Inflammatory macrophage treated with lipopolysaccharide for 4 hours (primary cell): Measurements from ENCODE around the gene RETN.

Source experiments
- DNase-seq: peaks from one replicate; pipeline ENCODE4 v3.0.0-alpha.2; 2020

Gene RETN

DNA sequence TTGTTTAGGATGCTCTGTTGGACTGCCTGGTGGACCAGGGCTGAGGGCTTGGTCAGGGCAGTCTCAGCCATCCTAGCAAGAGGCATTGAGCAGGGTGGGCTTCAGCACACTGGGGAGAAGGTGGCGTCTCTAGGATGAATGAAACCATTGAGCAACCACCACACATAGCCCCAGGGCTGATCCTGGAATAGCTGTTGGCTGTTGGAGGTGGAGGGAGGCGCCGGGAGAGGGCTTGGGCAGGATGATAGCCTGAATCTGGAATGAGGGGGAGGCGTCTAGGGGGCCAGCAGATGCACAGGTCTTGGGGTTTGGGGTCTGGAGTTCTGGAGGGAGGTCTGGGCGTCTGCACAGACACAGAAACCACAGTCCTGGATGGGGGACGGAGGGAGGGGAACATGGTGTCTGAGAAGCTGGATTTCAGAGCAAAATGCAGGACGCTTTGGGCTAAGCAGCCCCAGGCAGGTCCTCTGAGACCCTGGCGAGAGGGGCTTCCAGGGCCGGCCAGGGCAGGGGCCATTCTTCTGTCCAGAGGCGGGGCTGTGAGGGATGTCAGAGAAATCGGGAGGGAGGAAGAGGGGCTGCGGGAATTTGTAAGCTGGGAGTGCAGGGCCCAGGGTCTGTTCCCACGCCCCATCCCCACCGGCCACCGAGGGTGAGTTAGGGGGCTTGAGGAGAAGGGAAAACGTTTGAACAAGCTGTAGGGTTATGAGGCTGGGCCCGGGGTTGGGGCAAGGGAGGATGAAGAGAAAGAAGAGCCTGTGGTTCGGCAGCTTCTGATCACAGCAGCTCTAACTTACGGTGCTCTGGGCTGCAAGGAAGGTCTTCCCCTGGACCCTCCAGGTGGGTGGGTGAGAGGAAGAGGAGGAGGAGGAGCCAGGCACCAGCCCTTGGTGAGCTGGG is 16.9 kb downstream of the RETN start:
- no peak for DNase-seq

DNA sequence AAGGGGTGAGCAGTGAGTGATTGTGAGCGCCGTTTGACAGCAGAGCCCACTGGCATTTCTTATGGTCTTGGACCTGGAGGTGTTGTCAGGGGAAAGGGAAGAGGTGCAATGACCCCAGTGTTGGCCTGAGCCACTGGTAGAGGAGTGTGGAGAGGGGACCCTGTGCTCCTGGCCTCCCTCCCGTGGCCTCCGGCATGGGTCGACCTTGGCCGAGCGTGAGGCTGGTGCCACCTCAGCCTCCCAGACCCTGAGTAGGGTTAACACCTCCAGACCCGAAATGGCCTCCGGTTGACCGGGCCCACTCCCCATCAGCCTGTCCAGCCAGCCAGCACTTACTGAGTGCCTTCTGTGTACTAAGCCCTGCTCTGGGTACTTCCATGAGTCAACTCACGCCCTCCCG is 18.3 kb downstream of the RETN start:
- DNase-seq = no peak

- DNase-seq = no peak
Measured at GRCh38 chr19:7689165-7689564, 20.3 kb downstream of the RETN start.

GRCh38 chr19:7690779-7691258 is 22.0 kb downstream of the RETN start:
- no peak for DNase-seq

GRCh38 chr19:7691497-7691896 is 22.6 kb downstream of the RETN start:
- no peak for DNase-seq

- DNase-seq = no peak
Measured at GRCh38 chr19:7692417-7693088, 23.7 kb downstream of the RETN start.

- no peak for DNase-seq
Measured at GRCh38 chr19:7694499-7694898, 25.6 kb downstream of the RETN start.

DNA sequence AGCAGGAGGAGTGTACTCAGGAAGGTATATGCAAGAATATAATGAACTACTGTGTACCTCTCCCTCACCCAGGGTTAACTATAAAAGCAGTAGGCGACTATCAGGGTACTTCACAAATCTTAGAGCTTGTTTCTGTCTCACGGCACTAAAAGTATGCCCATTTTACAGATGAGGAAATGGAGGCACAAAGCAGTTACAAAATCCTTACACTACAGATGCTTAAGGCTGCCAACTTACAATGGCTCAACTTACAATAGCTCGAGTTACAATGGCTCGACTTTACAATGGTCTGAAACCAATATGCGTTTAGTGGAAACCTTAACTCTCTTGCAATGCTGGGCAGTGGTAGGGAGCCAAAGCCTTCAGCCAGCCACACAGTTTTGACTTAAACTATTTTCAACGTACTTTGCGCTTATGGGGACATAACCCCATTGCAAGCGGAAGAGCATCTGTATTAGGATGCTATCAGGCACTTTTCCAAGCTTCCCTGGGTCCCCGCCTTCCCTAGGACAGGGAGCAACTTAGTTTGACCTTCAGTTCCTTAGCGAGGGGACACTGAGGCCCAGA is 29.0 kb downstream of the RETN start:
- no peak for DNase-seq

DNA sequence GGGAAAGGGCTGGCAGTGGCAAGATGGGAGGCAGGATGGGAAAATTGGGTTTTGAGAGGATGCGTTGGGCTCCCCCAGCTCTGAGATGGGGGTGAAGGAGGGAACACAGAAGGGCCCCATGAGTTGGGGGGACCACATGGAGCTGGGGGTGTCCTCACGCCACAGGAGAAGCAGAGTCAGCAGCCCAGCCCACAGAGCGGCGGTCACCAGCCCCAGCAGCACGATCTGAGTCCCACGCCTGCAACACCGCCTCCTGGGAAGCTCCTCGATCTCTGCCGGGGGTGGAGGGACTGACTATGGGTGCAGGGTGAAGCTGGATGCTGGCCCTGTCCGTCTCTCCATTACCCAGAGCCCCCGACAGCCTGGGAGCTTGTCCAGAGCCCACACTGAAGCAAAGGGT is 29.7 kb downstream of the RETN start:
- no peak for DNase-seq

- DNase-seq = no peak
Measured at GRCh38 chr19:7699003-7699402, 30.2 kb downstream of the RETN start.

DNA sequence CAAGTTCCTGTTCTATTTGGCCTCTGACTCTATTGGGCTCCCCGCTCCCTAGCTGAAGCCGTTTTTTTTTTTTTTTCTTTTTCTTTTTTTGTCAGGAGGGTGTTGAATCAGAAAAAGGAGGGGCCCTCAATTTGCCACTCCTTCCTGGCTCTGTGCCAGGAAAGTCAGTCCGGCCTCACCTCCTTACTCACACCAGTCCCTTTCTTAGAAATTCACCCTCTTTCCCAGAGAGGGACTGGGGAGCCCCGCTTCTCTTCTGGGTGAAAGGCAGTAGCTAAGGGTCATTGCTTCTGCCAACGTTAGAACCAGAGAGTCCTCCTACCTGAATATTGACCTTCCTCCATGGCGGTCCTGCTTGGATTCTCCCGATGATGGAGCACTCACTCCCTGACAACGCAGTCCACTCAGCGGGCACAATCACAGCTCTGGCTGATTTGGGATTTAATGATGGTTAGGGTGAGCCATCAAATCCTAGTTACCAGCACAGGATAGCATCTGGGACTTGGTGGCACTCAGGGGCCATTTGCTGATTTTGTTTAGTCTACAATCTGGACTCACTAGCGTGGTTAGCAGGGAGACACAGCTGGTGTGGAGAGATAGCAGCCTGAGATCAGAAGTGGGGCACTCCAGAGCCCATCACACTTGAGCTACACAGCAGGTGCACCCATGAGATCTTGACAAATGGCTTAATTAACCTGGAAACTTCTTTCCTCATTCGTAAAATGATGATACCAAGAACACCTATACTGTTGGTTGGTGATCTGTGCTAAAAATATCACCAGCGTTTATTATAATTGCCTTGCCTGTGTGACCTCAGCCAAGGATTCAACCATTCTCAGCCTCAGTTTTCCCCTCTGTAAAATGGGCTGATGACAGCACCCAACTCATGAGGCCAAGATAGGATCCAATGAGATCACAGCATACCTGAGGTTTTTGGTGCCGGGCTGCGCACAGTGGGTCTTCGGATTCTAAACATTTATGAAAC is 30.9 kb downstream of the RETN start:
- DNase-seq = peak; percentile 59

DNA sequence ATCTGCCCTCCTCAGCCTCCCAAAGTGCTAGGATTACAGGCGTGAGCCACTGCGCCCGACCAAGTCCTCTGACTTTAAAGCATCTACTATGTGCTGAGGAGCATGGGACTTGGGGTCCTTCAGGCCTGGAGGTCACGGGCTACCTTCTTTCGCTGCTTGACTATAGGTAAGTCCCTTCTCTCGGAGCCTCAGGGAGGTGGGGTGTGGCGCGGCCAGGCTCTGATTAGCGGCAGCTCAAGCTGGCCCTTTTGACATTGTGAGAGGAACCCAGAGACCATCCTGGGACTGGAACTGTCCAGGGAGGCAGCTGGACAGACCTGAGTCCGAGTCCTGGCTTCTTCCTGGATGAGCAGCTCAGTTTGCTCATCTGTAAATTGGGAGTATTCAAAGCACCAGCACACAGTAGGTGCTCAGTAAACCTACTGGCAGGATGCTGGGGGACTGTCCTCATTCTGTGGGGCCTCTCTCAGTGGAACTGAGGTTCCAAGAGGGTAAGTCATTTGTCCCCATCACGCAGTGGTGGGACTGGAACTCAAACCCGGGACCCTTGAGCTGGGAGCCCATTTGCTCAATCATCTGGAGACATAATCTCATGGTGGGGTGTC is 32.3 kb downstream of the RETN start:
- no peak for DNase-seq

GRCh38 chr19:7701654-7702457 is 33.0 kb downstream of the RETN start, which contains the start of gene FCER2:
Gene FCER2 (minus strand): TSS chr19:7702131. CDS start chr19:7699760, 2,371 bp downstream.
- DNase-seq = peak; percentile 65

DNA sequence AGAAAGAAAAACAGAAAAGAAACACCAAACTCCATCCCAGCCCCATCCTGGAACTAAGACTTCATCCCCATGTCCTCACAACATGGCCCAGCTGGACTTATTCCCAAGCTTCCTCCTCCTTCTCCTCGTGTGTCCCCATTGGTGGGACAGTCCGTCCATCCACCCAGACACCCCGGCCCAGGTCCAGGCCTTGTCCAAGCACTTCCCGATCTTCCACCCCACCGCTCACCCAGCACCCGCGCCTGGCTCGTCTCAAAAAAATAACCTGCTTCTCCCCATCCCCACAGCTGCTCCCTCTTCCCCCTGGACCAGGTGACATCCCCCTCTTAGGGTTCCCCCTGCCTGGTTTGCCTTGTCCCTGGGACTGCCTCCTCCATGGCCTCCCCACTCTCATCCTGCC is 34.5 kb downstream of the RETN start:
- DNase-seq = no peak

DNA sequence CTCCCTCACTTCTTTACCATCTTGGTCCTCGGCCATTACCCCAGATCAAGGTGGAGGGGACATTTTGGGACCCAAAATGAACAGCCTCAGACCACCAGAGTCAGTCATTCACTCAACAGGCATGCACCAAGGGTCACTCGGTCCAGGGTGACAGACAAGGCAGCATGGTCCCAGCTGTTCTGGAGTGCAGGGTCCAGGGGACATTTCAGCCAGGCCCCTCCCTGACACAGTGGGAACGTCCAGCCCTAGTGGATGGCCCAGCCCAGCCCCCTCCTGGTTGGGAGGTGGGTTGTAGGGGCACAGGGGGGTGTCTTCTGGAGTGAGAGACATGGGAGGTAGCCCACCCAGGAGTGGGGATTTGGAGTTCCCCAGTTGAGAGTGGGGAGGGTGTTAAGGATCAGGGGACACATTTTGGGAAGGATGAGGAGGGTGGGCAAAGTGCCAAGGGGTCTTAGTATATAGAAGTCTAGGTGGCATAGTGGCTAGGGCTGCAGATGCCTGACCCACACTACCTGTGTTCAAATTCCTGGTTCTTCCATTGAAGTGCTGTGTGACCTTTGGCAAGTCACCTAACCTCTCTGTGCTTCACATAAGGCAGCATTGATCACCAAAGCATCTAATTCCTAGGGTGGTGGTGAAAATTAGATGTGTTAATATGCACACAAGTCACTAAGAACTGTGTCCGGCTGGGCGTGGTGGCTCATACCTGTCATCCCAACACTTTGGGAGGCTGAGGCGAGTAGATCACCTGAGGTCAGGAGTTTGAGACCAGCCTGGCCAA is 35.6 kb downstream of the RETN start:
- DNase-seq = no peak

DNA sequence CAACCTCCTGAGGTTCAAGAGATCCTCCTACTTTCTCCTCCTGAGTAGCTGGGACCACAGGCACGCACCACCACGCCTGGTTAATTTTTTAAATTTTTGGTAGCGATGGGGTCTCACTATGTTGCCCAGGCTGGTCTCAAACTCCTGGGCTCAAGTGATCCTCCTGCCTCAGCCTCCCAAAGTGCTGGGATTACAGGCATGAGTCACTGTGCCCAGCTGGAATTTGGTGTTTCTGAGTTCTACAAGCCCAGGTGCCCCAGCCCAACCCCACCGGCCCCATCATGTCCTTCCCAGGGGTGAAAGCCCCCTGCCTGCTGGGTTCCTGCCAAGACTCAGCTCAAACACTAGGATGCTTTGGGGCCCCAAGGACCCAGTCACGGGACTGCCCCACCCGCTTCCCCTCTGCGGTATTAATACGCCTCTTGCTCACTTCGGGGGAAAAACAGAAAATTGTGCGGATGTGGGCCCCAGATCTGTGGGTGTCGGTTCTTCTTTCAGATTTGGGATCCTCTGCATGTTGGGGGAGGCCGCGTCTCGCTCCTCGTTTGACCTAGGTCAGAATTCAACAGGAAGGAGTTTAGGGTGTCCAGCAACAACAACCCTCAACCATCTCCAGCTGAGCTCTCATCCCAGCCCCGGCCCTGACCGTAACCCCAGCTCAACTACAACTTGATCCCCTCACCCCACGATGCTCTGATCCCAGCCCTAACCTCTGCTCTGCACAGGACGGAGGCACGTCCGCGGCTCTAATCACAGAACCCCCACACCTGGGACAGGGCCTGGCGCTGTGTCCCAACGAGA is 36.7 kb downstream of the RETN start:
- peak; percentile 96 for DNase-seq

DNA sequence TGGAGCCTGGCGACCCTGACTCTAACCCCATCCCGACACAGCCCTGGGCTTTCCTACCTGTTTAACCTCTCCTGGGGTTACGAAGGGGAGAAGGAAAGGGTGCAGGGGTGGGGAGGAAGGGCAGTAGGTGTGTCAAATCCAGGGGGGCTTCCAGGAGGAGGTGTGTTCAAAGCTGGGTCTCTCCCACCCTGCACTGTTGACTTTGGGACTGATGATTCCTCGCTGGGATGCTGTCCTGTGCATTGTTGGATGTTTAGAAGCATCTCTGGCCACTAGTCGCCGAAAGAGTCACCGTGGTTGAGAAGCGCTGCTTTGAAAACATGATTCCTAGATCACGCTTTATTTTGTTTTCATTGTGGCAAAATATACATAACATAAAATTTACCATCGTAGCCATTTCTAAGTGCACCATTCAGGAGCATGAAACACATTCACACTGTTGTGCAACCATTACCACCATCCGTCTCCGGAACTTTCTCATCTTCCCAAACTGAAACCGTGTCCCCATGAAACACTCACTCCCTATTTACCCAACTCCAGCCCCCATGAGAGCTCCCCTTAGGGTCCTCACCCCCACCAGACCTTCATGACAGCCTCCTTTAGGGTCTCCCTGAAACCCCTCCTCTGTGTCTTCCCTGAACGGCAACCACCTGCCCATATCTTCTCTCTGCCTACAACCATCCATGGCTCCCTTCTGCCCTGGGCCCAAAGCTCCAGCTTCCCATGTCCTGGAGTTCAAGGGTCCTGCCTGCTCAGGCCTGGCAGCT is 37.5 kb downstream of the RETN start:
- DNase-seq = peak; percentile 74

- DNase-seq = no peak
Measured at GRCh38 chr19:7706955-7707456, 38.2 kb downstream of the RETN start.
